Spleen (tissue), 7 donors: ENCODE data around the gene RNF115.
"Not testable (repeated sequence)": the region's sequence is repeated elsewhere in the genome, so short reads cannot be mapped to it uniquely, and the experiment has no call there.

Experiments used
- POLR2A ChIP-seq, 3 donors: fragments of 450-650 bp; IDR thresholded peaks; one replicate each; pipeline ENCODE4 v1.5.1; 2017; ENCODE audit warnings: antibody characterized with exemption in 3 of 3, mild to moderate bottlenecking in 1 of 3
- POLR2AphosphoS5 ChIP-seq, 3 donors: sonication (generic); formaldehyde crosslinking; IDR thresholded peaks; one replicate each; pipeline ENCODE4 v1.5.1; 2017; ENCODE audit warnings: antibody characterized with exemption in 3 of 3
- TF ChIP-seq, protein P1 (sequence below), 11 experiments: fragments of 200-600 bp in 7 of 11; fragments of 450-650 bp in 4 of 11; sonication (generic) in 4 of 11; IDR thresholded peaks in 8 of 11; conservative IDR thresholded peaks in 3 of 11; 1 replicate in 7 of 11; 2 replicates in 4 of 11; pipeline versions ENCODE4 v1.4.0 to v1.8.0; 2016 to 2021; ENCODE audit warnings: antibody characterized with exemption in 11 of 11, inconsistent platforms in 4 of 11, mild to moderate bottlenecking in 1 of 11
- donor health status: DM: no; HTN: no; CAD: no; lungs with moderate emphysema.
- donor health status: DM: no; HTN: no; CAD: no.
- donor health status: DM: no; HTN: no; CAD: no.

DNA sequence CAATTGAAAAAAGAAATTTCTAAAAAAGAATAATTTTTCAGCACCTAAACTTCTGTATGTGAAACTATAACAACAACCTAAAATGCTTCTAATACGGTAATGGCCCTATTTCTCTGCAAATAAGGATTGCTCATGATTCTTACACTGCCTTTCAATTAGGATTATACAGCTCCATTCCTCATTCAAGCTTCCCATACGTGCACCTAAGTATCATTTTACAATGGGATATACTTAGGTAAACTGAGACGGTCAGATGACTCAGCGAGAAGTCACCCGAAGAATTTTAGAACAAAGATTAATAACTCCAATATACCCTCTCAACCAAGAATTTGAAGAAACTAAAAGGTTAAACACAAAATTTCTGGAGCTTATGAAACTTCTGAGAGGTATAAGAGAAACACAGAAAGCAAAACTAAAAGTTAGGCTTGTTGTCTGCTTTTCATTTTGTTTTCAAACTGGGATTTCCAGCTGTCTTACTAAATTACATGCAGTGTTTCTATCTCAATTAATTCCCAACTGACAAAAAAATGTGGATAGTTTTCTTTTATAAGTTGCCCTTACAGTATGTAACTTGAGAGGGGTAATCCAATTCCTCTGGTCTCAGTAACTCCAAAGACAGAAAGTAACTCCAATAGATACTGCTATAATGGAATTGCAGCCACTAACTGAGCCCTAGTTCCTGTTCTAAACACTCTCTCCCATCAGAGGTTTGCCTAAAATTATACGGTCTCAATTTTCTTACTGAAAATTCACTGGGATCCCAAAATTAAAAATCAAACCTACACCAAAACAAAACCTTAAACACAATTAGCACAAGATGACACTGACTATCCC lies 10.7 kb downstream of the RNF115 start:
- TF ChIP-seq, protein P1, sequence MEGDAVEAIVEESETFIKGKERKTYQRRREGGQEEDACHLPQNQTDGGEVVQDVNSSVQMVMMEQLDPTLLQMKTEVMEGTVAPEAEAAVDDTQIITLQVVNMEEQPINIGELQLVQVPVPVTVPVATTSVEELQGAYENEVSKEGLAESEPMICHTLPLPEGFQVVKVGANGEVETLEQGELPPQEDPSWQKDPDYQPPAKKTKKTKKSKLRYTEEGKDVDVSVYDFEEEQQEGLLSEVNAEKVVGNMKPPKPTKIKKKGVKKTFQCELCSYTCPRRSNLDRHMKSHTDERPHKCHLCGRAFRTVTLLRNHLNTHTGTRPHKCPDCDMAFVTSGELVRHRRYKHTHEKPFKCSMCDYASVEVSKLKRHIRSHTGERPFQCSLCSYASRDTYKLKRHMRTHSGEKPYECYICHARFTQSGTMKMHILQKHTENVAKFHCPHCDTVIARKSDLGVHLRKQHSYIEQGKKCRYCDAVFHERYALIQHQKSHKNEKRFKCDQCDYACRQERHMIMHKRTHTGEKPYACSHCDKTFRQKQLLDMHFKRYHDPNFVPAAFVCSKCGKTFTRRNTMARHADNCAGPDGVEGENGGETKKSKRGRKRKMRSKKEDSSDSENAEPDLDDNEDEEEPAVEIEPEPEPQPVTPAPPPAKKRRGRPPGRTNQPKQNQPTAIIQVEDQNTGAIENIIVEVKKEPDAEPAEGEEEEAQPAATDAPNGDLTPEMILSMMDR (IDR thresholded peaks at IDR 0.05 in 8 of 11, conservative IDR thresholded peaks at IDR 0.05 in 3 of 11), result not testable (repeated sequence)
- TF ChIP-seq POLR2A, POLR2AphosphoS5 (IDR thresholded peaks at IDR 0.05): not testable (repeated sequence)
